Measurements from ENCODE around the gene DNM3.

Gene DNM3

GRCh38 chr1:172382990-172383389 lies 541.7 kb downstream of the DNM3 start:
- DNase-seq, result no peak

DNA sequence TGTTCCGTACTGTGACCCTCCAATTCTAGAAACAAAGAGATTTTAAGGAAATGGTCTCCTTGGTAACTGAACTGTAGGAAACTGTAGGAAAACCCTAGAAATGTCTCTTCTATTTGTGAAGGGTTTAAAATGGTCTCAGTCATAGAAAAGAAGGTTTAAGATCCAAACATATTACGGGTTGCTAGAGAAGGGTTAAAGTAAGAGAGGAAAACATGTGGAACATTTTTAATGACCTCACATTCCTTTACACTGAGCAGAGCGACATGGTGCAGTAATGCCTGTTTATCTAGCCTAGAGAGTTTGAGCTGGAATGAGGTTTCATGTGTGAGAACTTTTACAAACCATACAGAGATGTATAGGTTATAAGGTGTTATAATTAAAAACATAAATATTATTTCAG lies 542.2 kb downstream of the DNM3 start:
- DNase-seq, result no peak

DNA sequence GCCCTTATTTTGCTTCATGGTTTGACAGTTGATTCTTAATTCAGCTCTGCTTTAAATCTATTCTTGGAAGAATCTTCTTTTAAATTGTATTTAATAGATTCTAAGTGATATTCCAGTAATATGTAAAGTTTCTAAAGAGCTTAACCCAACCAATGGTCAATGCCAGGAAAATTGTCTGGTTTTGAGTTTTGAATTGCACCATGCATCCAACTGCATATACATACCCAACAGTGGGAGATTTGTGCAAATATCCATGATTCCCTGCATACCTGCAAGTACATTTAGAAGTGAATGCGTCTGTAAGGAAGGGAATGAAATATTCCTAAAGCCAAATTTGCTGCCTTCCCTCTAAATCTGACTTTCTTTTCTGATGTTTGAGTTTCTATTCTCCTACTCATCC lies 543.4 kb downstream of the DNM3 start:
- no peak for DNase-seq

DNA sequence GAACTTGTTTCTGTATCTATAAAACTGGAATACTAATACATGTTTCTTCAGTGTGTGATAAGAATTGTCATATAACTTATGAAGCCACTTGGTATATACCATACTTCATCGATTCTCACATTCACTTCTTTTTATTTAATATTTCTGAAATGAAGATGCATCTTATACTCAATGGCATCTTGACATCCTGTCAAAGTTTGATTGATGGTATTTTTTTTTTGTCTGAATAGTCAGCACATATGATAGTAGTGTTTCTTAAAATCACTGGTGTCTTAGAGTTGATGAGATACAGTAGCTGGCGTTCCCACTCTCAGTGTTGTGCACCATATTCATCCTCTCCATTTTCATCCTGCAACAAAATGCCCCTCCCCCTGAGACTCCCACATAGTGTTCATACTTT lies 544.7 kb downstream of the DNM3 start:
- no peak for DNase-seq

GRCh38 chr1:172388490-172388889 lies 547.2 kb downstream of the DNM3 start:
- DNase-seq, result no peak

- DNase-seq, result no peak
Measured at GRCh38 chr1:172390301-172390682, 549.0 kb downstream of the DNM3 start.

GRCh38 chr1:172390683-172391551 lies 549.6 kb downstream of the DNM3 start:
- DNase-seq, result no peak

DNA sequence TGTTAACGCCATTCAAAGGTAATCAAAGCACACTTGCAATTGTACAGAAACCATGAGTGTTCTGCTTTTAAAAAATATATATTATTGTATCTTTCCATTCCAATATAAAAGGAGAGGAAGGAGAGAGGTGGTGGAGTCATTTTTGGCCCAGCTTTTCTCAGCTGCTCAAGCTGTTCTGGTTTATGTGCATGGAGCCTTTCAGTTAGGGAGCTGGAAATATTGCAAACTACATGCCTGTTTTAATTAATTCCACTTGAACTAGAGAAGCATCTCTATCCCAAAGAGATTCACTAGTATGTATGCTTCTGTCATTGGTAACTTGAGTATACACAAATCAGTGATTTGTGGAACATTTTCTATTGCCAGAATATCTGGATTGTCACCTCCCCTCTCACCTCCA lies 550.7 kb downstream of the DNM3 start:
- DNase-seq, result no peak

GRCh38 chr1:172393354-172393753 lies 552.1 kb downstream of the DNM3 start:
- peak; percentile 5 for DNase-seq

DNA sequence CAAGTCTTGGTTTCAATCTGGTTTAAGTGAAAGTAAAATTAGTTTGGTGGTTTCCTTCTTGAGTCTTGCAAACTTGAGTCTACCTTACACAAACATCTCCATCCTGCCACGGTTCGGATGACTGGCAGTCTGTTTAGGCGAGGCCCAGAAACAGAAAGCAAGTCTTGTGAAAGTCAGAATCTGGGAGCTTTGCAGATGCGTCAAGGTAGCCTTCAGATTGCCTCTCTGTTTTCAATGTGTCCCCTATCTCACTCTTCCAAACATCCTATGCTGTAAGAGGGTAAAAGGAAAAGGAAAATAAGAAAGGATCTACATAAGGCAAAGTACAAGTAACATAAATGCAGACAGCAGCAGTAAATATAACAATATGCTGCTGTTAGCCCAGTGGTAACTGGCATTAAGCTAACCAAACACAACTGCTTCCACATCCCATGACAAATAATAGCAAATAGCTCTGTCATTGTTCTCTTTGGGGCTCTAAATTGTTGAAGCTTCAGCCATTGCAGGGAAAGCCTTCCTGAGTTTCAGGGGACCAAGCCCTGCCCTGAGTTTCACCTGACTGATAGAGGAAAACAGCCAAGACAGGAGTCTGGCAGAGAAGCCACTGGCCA lies 552.9 kb downstream of the DNM3 start:
- DNase-seq, result peak; percentile 5

DNA sequence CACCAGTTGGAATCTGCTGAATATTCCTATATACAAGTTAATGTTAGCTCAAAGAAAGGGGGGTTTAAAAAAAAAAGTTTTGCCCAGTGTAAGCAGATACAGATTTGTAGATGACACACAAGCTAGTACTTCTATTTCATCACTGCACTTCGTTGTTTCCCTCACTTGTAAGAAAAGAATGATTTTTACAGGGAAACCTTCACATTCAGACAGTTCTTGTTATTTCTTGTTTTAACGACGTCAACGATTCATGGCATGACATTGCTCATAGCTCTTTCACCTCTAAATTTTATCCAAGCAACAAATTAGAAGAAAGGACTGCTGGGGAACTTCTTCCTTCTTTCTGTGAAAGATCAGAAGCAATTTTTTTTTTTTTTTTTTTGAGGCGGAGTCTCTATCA lies 553.5 kb downstream of the DNM3 start:
- no peak for DNase-seq

- no peak for DNase-seq
Measured at GRCh38 chr1:172395576-172395975, 554.3 kb downstream of the DNM3 start.

DNA sequence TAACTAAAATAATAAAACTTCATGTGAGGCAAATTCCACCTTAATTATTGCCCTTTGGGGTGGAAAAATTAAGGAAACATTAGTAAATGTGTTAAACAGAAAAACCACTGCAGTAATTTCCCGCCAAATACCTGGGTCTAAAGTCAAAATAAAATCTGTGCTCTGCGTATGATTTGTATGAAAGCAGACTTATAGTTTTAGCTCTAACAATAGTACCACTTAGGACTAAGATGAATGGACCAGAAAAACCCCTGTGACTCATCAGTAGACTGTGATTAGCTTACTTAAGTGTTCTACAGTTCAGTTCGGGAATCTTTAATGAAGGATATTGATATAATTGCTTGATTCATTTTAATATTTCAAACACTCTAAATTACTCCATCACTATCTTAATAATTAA lies 555.9 kb downstream of the DNM3 start:
- DNase-seq, result no peak

GRCh38 chr1:172397633-172398032 lies 556.3 kb downstream of the DNM3 start:
- no peak for DNase-seq

- no peak for DNase-seq
Measured at GRCh38 chr1:172398193-172398592, 556.9 kb downstream of the DNM3 start.

GRCh38 chr1:172398970-172399755 lies 557.9 kb downstream of the DNM3 start:
- no peak for DNase-seq

DNA sequence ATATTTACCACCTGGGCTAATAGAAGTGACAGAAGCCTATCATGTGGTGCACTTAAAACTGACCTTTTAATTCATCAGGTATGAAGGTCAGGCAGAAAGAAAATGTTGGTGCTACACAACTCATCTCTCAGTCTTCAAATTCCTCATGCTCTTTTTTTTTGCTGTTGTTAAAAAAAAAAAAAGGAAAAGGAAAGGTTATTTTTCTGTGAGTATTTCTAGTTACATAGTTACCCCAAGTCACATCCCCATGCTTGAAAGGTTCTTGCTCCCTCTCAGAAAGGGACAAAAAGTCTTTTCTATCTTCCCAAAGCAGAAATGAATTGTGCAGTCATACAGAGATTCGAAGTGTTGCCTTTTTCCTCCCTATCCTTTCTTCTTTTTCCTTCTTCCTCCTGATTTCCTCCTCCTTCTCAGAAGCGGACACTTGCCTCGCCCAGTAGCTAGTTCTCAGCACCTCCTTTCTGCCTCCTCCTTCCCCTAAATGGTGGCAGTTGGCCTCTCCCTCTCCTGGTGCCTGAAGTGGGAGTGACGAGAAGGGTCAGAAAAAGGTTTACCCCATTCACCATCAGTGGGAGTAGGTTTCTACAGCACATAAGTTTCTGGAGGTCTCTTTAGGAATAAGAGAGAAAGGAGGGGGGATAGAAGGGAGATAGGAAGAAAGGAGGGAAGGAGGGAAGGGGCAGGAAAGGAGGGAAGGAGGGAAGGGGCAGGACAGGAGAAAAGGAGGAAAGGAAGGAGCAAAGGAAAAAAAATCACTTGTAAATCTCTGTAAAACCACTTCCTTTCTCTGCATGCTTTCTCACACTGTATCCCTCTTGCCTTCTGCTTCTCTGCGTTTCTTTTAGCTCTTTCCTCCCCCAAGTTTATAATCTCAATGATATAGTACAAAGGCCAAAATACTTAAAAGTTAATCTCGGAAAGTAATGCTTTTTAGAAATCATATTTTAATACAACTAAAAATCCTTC lies 558.7 kb downstream of the DNM3 start:
- no peak for DNase-seq

- DNase-seq, result no peak
Measured at GRCh38 chr1:172400722-172401105, 559.4 kb downstream of the DNM3 start.

DNA sequence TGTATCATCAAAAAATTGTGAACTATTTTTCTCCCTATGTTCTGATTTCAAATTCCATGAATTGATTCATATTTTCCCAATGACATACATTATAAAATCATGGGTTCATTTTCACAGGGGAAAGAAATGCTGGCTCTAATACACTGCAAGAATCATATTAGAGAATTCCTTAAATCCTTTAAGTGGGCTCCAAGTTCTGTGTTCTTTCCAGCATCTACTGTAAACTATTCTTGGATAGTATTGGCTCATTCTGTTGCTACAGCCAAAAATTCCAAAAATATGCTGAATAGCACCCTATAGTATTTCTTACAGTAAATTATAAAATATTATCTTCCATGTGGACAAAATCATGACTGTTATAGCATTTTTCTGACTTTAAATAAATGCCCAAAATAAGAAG lies 560.2 kb downstream of the DNM3 start:
- no peak for DNase-seq

- DNase-seq, result no peak
Measured at GRCh38 chr1:172401892-172402291, 560.6 kb downstream of the DNM3 start.

DNA sequence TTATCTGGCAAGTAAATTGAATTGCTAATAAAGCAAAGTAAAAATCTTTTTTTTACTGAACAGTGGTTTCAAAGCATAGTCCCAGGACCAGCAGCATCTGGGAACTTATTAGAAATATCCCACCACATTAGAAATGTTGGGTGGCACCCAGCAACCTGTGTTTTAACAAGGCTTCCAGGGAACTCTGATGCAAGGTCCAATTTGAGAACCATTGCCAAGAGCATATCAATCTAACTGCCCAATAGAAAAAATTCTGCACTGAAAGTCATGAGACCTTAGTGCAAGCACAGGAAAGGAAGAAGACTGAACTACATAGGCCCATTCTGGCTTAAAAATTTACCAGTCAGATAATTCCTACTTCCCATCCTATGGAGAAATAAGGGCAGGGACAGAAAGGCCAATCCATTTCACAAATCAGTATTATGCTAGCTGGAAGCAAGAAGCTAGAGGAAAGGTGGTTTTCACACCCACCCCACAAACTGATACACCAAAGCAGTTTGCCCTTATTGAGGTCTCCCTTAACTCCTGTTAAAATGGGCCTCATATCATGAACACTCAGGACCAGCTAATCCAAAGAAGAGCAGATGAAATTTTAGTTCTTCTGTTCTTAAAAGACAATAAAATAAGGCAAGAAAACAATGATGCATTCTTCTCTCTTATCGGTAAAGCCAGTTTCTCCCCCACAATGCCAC lies 561.7 kb downstream of the DNM3 start:
- DNase-seq, result no peak

DNA sequence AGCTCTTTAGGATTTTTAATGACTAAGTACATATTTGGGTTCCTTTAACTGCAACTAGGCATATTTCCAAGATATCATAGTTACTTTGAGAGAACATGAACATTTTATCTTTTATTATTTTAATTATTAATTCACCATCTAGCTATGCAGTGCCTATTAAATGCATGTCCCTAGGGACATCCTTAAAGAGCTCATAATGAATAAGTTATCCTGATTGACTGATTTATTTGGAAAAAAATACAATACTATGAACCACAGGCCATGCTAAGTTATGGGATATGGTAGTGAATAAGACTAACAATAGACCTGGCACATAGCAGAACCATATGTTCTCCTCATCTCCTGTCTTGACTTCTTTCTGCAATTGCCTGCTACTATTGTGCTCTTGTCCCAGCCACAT lies 562.8 kb downstream of the DNM3 start:
- DNase-seq, result no peak

All from GDM1 (cell line).